A549 (cell line): ENCODE results near the gene APOBEC4. TPM values are rescaled to one million over a fixed set of nuclear protein-coding genes. Genes with fewer than 3 reads are reported as not detected.

ENCODE experiments used
- ATAC-seq, 2 experiments: fragments of 200-7000 bp in 1 of 2; fragments of >200 bp in 1 of 2; cut with Nextera tagmentation in 1 of 2; cut with Tn5 transposase in 1 of 2; 3 replicates each; pipeline versions ENCODE4 v1.8.0 to v1.9.1; 2018 to 2020; ENCODE audit warnings: mild to moderate bottlenecking in 1 of 2, moderate library complexity in 1 of 2
- CTCF ChIA-PET: fragments of 300-600 bp; sonication (Branson Sonifier 250); formaldehyde crosslinking; extraction: SDS; loops from one replicate; lab custom pipeline; 2021; ENCODE audit warnings: antibody characterized with exemption, inconsistent platforms; lab: Yijun Ruan, JAX
- POLR2A ChIA-PET: fragments of 350-600 bp; formaldehyde crosslinking; extraction: SDS; loops from one replicate; lab custom pipeline; 2021; ENCODE audit warnings: antibody characterized with exemption, inconsistent platforms; lab: Yijun Ruan, JAX
- DNase-seq, 2 experiments: peaks; one replicate each; pipeline versions ENCODE4 v3.0.0 to v3.0.0-alpha.2; 2011 to 2016; ENCODE audit warnings: low read depth in 1 of 2, low spot score in 1 of 2
- FAIRE-seq: peaks from 2 replicates; lab custom pipeline; 2011; peaks lifted over from hg19 to GRCh38; lab: Jason Lieb, UNC
- H3K27ac ChIP-seq, 2 experiments: fragments of >200 bp; sonication (Bioruptor Twin); formaldehyde crosslinking; 3 replicates each; pipeline ENCODE4 v1.5.1; 2016 to 2017
- H3K4me1 ChIP-seq: fragments of >200 bp; sonication (Bioruptor Twin); formaldehyde crosslinking; 3 replicates; pipeline ENCODE4 v1.6.1; 2016
- H3K4me2 ChIP-seq: fragments of >200 bp; sonication (Bioruptor Twin); formaldehyde crosslinking; 3 replicates; pipeline ENCODE4 v1.6.1; 2016
- H3K4me3 ChIP-seq: fragments of >200 bp; sonication (Bioruptor Twin); formaldehyde crosslinking; 3 replicates; pipeline ENCODE4 v1.5.1; 2016
- H3K9me3 ChIP-seq: fragments of >200 bp; sonication (Bioruptor Twin); formaldehyde crosslinking; 3 replicates; pipeline ENCODE4 v1.6.1; 2016
- BHLHE40 ChIP-seq: IDR thresholded peaks from 2 replicates; pipeline ENCODE4 v1.6.1; 2012; ENCODE audit warnings: low read depth, low read length, inconsistent platforms
- CEBPB ChIP-seq, 2 experiments: fragments of >200 bp in 1 of 2; sonication (Bioruptor Twin) in 1 of 2; formaldehyde crosslinking in 1 of 2; IDR thresholded peaks; 2 replicates each; pipeline ENCODE4 v1.6.1; 2012 to 2016
- CHD2 ChIP-seq: fragments of 150-350 bp; IDR thresholded peaks from 2 replicates; pipeline ENCODE4 v1.6.1; 2014; ENCODE audit warnings: low read length; ENCODE audit not compliant: partially characterized antibody
- CHD4 ChIP-seq: fragments of 200-600 bp; sonication (generic); IDR thresholded peaks from 2 replicates; pipeline ENCODE4 v1.6.1; 2016; ENCODE audit warnings: antibody characterized with exemption, mild to moderate bottlenecking, borderline replicate concordance
- E2F6 ChIP-seq: IDR thresholded peaks from 2 replicates; pipeline ENCODE4 v1.6.1; 2012; ENCODE audit warnings: low read depth, borderline replicate concordance
- EHF ChIP-seq: fragments of 250-450 bp; sonication (Bioruptor Pico); IDR thresholded peaks from 2 replicates; pipeline ENCODE4 v1.5.0; 2020; ENCODE audit warnings: mild to moderate bottlenecking
- ELK1 ChIP-seq: fragments of 150-350 bp; IDR thresholded peaks from 2 replicates; pipeline ENCODE4 v1.6.1; 2014; ENCODE audit warnings: low read depth, mild to moderate bottlenecking, low read length
- FOXS1 ChIP-seq: fragments of 250-450 bp; sonication (Bioruptor Pico); IDR thresholded peaks from 2 replicates; pipeline ENCODE4 v1.5.0; 2020; ENCODE audit warnings: mild to moderate bottlenecking, moderate library complexity
- HMGXB4 ChIP-seq: fragments of 250-450 bp; sonication (Bioruptor Pico); IDR thresholded peaks from 2 replicates; pipeline ENCODE4 v1.5.0; 2021; ENCODE audit warnings: mild to moderate bottlenecking, moderate library complexity, borderline replicate concordance
- HOXB13 ChIP-seq: fragments of 250-450 bp; sonication (Bioruptor Pico); IDR thresholded peaks from 2 replicates; pipeline ENCODE4 v1.5.0; 2020; ENCODE audit warnings: low read depth, mild to moderate bottlenecking, moderate library complexity
- HOXB5 ChIP-seq: fragments of 250-450 bp; sonication (Bioruptor Pico); IDR thresholded peaks from 2 replicates; pipeline ENCODE4 v1.5.0; 2020; ENCODE audit warnings: mild to moderate bottlenecking, moderate library complexity
- JUN ChIP-seq, 2 experiments: fragments of >200 bp; sonication (Bioruptor Twin); formaldehyde crosslinking; IDR thresholded peaks; 2 replicates in 1 of 2; 3 replicates in 1 of 2; pipeline ENCODE4 v1.6.1; 2016 to 2017
- JUNB ChIP-seq: fragments of >200 bp; sonication (Bioruptor Twin); formaldehyde crosslinking; IDR thresholded peaks from 2 replicates; pipeline ENCODE4 v1.6.1; 2016
- KDM5A ChIP-seq: fragments of 200-600 bp; sonication (generic); IDR thresholded peaks from 2 replicates; pipeline ENCODE4 v1.6.1; 2016; ENCODE audit warnings: antibody characterized with exemption, mild to moderate bottlenecking
- MAX ChIP-seq: IDR thresholded peaks from 2 replicates; pipeline ENCODE4 v1.6.1; 2012
- NFE2L2 ChIP-seq: fragments of 150-350 bp; conservative IDR thresholded peaks from 2 replicates; pipeline ENCODE4 v1.6.1; 2014; ENCODE audit warnings: low read length
- NPAS2 ChIP-seq: fragments of 250-450 bp; sonication (Bioruptor Pico); IDR thresholded peaks from 2 replicates; pipeline ENCODE4 v1.8.0; 2022; ENCODE audit warnings: mild to moderate bottlenecking, moderate library complexity, borderline replicate concordance
- NR3C1 ChIP-seq: fragments of >200 bp; sonication (Bioruptor Twin); formaldehyde crosslinking; IDR thresholded peaks from 3 replicates; pipeline ENCODE4 v1.6.1; 2017
- POLR2A ChIP-seq: IDR thresholded peaks from 2 replicates; pipeline ENCODE4 v1.6.1; 2012; ENCODE audit warnings: mild to moderate bottlenecking, low read length
- RFX5 ChIP-seq: fragments of 450-650 bp; IDR thresholded peaks from 2 replicates; pipeline ENCODE4 v1.7.1; 2014; ENCODE audit warnings: antibody characterized with exemption, mild to moderate bottlenecking, moderate library complexity
- USF2 ChIP-seq: fragments of 450-650 bp; IDR thresholded peaks from 2 replicates; pipeline ENCODE4 v1.6.1; 2014; ENCODE audit warnings: antibody characterized with exemption
- ZC3H11A ChIP-seq: fragments of 450-650 bp; IDR thresholded peaks from 2 replicates; pipeline ENCODE4 v1.6.1; 2014; ENCODE audit warnings: antibody characterized with exemption, mild to moderate bottlenecking
- ZFP36 ChIP-seq: fragments of 450-650 bp; IDR thresholded peaks from 2 replicates; pipeline ENCODE4 v1.6.1; 2014; ENCODE audit warnings: borderline replicate concordance; ENCODE audit not compliant: partially characterized antibody
- ZSCAN20 ChIP-seq: fragments of 250-450 bp; sonication (Bioruptor Pico); IDR thresholded peaks from 2 replicates; pipeline ENCODE4 v1.8.0; 2022; ENCODE audit warnings: mild to moderate bottlenecking, moderate library complexity
- WGBS: methylation state at CpG from one replicate; pipeline ENCODE4 v1.1.6; 2017; ENCODE audit errors: missing lambda C conversion rate; 5-methylcytosine and 5-hydroxymethylcytosine counted together
- polyA plus RNA-seq, 4 experiments: library from polyadenylated mRNA; depleted of rRNA in 3 of 4; stranded (reverse); fragments of >200 nt; fragmentation: RNase III in 1 of 4; extraction: RNeasy Plus Mini Kit Qiagen cat#74134 plus additional on column Dnase treatment in 1 of 4; gene quantifications; 2 replicates in 3 of 4; 3 replicates in 1 of 4; pipeline ENCODE4 v1.2.3, GENCODE V29; 2011 to 2017

Gene APOBEC4
- polyA plus RNA-seq, 2 of the 4 experiments (the other 2 are of a cell fraction), result not detected

- no peak overlapping the region for H3K4me2 ChIP-seq
- no peak for TF ChIP-seq HOXB13 (CRISPR knock-in tag)
- no peak for TF ChIP-seq EHF (CRISPR knock-in tag)
- no peak for TF ChIP-seq CHD2
- no peak for TF ChIP-seq KDM5A
- TF ChIP-seq ZC3H11A, result no peak
- TF ChIP-seq POLR2A, result no peak
- no peak for TF ChIP-seq JUN (IDR thresholded peaks at IDR 0.05)
- TF ChIP-seq FOXS1, result no peak
- TF ChIP-seq MAX, result no peak
- no peak for TF ChIP-seq CEBPB (IDR thresholded peaks at IDR 0.05)
- TF ChIP-seq BHLHE40, result no peak
- TF ChIP-seq ZSCAN20, result no peak
- TF ChIP-seq, all 56 proteins: peak for 0
- WGBS, result 82% methylated on average over 3 of the region's 3 CpGs
- no peak for ATAC-seq
- DNase-seq, result no peak
- Histone ChIP-seq H3K4me1 (peaks cover 4% of the 10 kb centered on the region; the same call in 1 of the 3 replicates), H3K27ac (no peak overlapping the region), H3K4me3 (no peak overlapping the region), H3K9me3 (no peaks in the 10 kb centered on the region)
- ChIA-PET CTCF (interaction anchor here (0.5 to 6.2 kb wide), 8 partner anchors 13 to 569 kb away, joined by 3 to 142 read pairs (median 7); no protein-coding TSS in a partner anchor), POLR2A (no interaction called here)
- FAIRE-seq, result no peak
Measured at GRCh38 chr1:183653462-183653794, 312 bp upstream of the APOBEC4 start.

GRCh38 chr1:183652107-183652506 lies 1.0 kb downstream of the APOBEC4 start:
- FAIRE-seq, result no peak
- no peak for ATAC-seq
- POLR2A ChIA-PET, result no interaction called here

More at GRCh38 chr1:183652107-183652506, 1.0 kb downstream of the APOBEC4 start:
- CTCF ChIA-PET, result interaction anchor here (1.0 to 6.2 kb wide), 3 partner anchors 33 to 263 kb away, joined by 3 to 142 read pairs (median 86); no protein-coding TSS in a partner anchor
- TF ChIP-seq ELK1, result no peak
- no peak for TF ChIP-seq CEBPB (IDR thresholded peaks at IDR 0.05)
- no peak for TF ChIP-seq E2F6
- TF ChIP-seq KDM5A, result no peak
- TF ChIP-seq BHLHE40, result no peak
- no peak for TF ChIP-seq JUNB
- no peak for TF ChIP-seq EHF (CRISPR knock-in tag)
- TF ChIP-seq HMGXB4 (CRISPR knock-in tag), result no peak
- TF ChIP-seq HOXB5 (CRISPR knock-in tag), result no peak
- no peak for TF ChIP-seq NR3C1
- TF ChIP-seq RFX5, result no peak
- no peak for TF ChIP-seq ZFP36
- no peak for TF ChIP-seq NPAS2 (CRISPR knock-in tag)
- no peak for TF ChIP-seq NFE2L2
- no peak for TF ChIP-seq CHD4
- no peak for TF ChIP-seq USF2
- Histone ChIP-seq H3K27ac (no peak overlapping the region), H3K4me2 (no peak overlapping the region), H3K9me3 (no peaks in the 10 kb centered on the region), H3K4me3 (no peak overlapping the region), H3K4me1 (peaks cover 4% of the 10 kb centered on the region; the same call in 1 of the 3 replicates)
- no peak for DNase-seq
- 39% methylated on average over 1 of the region's 1 CpG for WGBS
